SKM-1 treated with dmso at 0.1 percent for 144 hours (cell line): ENCODE results near the gene PGA3.
"Not testable (repeated sequence)": the region's sequence is repeated elsewhere in the genome, so short reads cannot be mapped to it uniquely, and the experiment has no call there.

Source experiments
- DNase-seq: peaks from one replicate; lab custom pipeline; 2025; ENCODE audit not compliant: unreplicated experiment; lab: John Stamatoyannopoulos, UW

Gene PGA3

GRCh38 chr11:61170566-61170965 lies 32.7 kb upstream of the PGA3 start:
- no peak for DNase-seq

GRCh38 chr11:61171907-61172306 lies 31.4 kb upstream of the PGA3 start:
- no peak for DNase-seq

DNA sequence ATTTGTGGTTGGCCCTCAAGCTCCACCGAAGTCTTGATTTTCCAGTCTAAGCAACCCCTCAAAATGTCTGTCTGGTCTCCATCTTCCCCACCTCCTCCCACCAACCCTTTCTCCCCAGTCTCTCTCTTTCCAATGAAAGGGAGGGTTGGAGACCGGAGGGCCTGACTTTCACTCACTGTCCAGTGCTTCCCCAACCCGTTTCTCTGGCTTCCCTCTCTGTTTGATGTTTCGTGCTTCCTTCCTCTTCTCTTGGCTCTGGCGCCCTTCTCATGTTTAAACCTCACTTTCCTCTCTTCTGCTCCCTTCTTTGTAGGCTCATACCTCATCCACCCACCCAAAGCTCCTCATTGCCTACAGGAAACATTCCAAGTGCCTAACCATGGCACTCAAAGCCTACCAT lies 31.0 kb upstream of the PGA3 start:
- peak; percentile 9 for DNase-seq

DNA sequence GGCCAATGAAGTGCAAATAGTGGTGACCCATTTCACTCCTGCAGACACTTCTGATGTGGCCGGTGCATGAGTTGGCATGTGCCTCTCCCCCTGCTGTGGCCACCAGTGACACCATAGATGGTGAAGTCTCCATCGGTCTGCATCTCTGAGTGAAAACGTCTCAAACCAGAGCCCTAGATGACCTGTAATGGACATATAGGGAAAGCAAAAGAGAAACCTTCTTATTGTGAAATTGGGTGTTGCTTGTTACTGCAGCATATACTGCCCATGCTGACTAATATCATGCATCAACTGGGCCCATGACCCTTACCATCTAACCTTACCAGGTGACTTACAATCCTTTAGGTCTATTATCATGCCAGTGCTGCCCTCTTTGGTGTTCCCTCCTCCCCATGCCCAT lies 30.4 kb upstream of the PGA3 start:
- no peak for DNase-seq

DNA sequence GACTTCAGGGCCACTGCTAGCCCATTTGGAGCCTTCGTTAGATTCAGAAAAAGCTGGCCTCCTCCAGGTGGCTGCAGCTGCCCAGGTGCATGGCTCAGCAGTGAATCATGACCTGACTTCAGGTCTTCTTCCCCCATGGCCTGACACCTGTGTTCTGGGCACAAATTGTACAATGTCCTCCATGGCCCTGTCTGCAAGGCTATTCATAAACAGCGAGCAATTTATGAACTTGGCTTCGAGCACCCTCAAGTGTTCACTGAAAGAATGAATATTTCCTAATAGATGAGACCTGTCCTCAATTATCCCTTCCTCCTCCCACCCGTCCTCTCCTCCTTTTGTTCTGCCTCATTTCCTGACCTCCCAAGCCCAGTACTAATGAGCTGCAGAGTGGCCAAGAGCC lies 29.9 kb upstream of the PGA3 start:
- no peak for DNase-seq

GRCh38 chr11:61174273-61174672 lies 29.0 kb upstream of the PGA3 start:
- no peak for DNase-seq

DNA sequence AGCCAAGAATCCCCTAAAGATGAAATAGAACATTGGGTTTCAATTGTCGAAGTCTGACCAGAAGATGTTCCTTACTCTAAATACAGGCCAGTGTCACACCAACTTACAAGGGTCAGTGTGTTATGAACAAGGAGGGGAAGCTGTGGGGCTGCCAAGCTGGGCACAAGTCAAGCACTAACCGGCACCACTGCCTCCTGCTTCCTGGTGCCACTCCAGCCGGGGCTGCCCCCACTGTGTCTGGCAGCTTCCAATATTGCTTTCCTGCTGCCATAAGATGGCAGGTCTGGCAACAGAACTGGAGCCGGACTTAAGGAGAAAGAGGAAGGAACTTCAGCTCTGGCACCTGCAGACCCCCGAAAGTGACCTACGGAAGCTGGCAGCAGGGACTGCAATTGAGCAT lies 28.4 kb upstream of the PGA3 start:
- DNase-seq, result no peak

GRCh38 chr11:61176446-61176845 lies 26.9 kb upstream of the PGA3 start:
- DNase-seq, result no peak

GRCh38 chr11:61180205-61180604 lies 23.1 kb upstream of the PGA3 start:
- not testable (repeated sequence) for DNase-seq

- DNase-seq, result no peak
These were observed 21.8 kb upstream of the PGA3 start for GRCh38 chr11:61181489-61181888.

DNA sequence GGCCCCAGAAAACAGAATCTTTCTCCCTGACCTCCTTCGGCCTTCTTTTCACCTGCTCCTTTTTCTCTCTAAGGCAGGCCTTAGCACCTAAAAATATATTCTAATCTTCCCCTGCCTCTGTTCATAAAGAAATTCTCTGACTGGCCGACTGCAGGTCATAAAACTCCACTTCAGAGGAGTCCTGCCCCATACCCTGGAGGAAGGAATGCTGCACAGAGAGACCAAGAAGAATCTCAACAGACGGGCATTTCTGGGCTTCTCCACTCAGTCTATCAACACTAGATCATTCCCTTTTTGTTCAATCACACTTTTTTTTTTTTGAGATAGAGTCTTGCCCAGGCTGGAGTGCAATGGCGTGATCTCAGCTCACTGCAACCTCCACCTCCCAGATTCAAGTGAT lies 19.7 kb upstream of the PGA3 start:
- DNase-seq, result no peak

- no peak for DNase-seq
These were observed 16.8 kb upstream of the PGA3 start for GRCh38 chr11:61186504-61186903.

GRCh38 chr11:61187505-61188130 lies 15.7 kb upstream of the PGA3 start:
- peak; percentile 69 for DNase-seq

DNA sequence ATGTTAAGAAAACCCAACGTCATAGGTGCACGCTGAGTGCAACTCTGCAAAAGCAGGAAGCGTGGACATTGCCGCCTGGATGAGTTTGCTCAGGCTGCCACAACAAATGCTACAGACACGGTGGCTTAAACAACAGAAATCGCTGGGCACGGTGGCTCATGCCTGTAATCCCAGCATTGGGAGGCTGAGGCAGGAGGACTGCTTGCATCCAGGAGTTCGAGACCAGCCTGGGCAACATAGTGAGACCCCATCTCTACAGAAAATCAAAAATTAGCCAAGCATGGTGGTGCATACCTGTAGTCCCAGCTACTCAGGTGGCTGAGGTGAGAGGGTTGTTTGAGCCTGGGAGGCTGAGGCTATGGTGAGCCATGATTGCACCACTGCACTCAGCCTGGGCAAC lies 13.4 kb upstream of the PGA3 start:
- DNase-seq, result no peak

GRCh38 chr11:61193596-61193995 lies 9.7 kb upstream of the PGA3 start:
- DNase-seq, result no peak

- no peak for DNase-seq
These were observed 9.1 kb upstream of the PGA3 start for GRCh38 chr11:61194169-61194671.

- no peak for DNase-seq
These were observed 8.2 kb upstream of the PGA3 start for GRCh38 chr11:61194981-61195695.

DNA sequence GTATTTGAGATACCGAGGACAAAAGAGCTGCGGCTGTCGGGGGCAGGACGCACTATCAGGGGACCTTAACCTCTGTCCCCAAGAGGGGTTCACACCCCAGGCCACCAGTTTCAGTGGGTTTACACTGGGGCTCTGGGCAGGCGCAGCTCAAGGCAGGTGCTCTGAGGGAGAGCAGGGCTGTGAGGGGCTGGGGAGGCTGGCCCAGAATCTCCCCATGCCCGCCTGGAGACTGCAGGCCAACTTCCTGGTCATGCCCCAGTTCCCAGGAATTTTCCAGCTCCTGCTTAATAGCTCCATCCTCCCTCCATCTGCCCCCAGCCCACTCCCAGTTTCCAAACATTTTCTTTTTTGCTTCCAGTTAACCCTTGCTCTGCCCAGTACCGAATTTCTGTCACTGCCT lies 7.6 kb upstream of the PGA3 start:
- no peak for DNase-seq

- DNase-seq, result no peak
These were observed 5.0 kb upstream of the PGA3 start for GRCh38 chr11:61198361-61198760.

- DNase-seq, result no peak
These were observed 4.3 kb upstream of the PGA3 start for GRCh38 chr11:61198948-61199523.

GRCh38 chr11:61201476-61201875 lies 1.8 kb upstream of the PGA3 start:
- no peak for DNase-seq

GRCh38 chr11:61203873-61204272 lies 558 bp downstream of the PGA3 start:
- not testable (repeated sequence) for DNase-seq
